Skin of body (tissue), 2 donors: ENCODE data around the gene TMEM258. TPM values are rescaled to one million over a fixed set of nuclear protein-coding genes. Genes with fewer than 3 reads are reported as not detected.

ENCODE experiments used
- DNase-seq: peaks from one replicate; lab custom pipeline; 2025; lab: John Stamatoyannopoulos, UW
- total RNA-seq: library from RNA; depleted of rRNA; stranded (reverse); fragments of >200 nt; gene quantifications from one replicate; pipeline ENCODE4 v1.2.3, GENCODE V29; 2014

TMEM258 gene
- total RNA-seq, 1 donor from 2014 or later = 83.5 TPM

DNA sequence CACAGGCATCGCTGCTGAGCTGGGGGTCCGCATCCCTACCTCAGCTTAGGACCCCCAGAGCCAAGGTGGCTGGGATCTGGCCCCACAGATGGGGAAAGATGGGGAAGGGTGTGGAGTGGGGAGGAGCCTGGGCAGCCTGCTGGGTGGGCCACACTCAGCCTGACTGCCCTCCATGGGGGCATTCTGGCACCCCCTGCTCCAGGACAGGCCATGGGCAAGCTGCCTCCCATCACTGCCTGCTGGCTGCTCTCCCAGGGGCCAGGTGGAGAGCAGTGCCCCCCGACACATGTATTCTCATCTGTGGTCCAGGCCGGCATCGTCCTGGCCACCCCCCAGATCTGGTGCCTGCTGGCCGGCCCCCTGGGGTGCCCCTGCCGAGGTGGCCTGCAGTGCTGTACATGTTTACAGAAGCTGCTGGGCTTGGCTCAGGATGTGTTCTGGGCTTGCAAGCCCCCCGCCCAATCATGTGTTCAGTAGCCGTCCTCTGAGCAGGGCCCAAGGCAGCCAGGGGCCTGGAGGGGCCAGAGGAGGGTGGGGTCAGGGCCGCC, 47.7 kb downstream of the TMEM258 start:
- no peak for DNase-seq

DNA sequence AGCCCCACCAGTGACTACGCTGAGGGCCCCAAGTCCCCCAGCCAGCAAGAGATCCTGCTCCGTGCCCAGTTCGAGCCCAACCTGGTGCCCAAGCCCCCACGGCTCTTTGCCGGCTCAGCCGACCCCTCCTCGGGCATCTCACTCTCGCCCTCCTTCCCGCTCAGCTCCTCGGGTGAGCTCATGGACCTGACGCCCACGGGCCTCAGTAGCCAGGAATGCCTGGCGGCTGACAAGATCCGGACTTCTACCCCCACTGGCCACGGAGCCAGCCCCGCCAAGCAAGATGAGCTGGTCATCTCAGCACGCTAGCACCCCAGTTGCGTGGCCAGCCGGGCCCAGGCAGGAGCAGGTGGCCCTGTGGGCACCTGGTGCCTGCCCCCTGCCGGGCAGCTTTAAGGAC, 48.2 kb downstream of the TMEM258 start:
- DNase-seq = no peak

DNA sequence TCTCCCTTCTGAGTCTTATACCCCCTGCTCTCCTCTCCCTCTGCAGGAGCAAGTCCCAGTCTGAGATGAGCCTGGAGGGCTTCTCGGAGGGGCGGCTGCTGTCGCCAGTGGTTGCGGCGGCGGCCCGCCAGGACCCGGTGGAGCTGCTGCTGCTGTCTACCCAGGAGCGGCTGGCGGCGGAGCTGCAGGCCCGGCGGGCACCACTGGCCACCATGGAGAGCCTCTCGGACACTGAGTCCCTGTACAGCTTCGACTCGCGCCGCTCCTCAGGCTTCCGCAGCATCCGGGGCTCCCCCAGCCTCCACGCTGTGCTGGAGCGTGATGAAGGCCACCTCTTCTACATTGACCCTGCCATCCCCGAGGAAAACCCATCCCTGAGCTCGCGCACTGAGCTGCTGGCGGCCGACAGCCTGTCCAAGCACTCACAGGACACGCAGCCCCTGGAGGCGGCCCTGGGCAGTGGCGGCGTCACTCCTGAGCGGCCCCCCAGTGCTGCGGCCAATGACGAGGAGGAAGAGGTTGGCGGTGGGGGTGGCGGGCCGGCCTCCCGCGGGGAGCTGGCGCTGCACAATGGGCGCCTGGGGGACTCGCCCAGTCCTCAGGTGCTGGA, 48.8 kb downstream of the TMEM258 start:
- no peak for DNase-seq

DNA sequence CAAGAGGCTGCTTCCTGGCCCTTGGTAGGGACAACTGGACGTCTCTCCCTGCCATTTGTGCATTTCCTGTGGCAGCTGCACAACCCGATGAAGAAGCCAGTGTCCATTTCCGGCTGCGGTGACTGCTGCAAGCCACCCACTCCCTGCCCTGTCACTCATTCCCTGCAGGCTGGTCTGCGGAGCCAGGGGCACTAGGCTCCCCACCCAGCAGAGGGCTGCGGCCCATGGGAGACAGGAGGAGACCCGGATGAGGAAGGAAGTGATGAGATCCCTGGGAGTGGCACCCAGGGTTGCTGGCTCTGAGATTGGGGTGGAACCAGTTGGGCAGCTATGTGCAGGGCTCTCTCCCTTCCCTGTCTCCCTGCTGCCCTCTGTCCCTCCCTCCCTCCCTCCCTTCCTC, 50.0 kb downstream of the TMEM258 start:
- DNase-seq = no peak

DNA sequence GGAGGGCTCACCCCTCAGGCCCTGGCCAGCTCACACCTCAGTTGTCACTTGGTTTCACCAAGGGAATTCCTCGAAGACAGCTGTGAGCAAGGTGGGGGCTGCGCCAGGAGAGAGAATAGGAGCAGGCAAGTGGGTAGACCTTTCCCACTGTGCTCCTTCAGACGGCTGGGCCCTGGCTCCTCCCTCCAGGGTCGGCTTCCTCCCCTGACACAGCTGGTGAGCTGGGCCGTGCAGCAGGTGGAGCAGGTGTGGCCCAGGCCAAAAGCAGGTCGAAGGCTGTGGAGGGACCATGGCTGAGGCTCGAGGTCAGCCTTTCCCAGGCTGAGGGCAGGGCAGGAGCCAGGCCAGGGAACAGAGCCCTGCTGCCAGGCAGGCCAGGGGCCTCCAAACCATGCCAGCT, 52.4 kb downstream of the TMEM258 start:
- DNase-seq = no peak

DNA sequence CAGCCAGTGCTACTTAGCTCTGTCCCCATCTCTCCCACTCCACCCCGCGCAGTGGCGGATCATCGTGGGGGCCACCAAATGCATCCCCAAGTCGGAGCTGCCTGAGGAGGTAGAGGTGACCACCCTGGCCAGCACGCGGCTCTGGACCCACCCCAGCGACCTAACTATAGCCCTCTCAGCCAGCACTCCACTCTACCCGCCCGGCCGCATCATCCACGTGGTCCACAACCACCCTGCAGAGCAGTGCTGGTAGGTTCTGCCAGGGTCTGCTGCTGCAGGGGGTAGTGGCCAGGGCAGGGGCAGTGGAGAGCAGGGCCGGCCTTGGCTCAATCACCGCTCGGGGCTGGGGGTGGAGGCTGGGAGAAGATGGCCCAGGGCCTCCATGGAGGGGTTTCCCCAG, 53.0 kb downstream of the TMEM258 start:
- no peak for DNase-seq

Other genes starting within 250 kb of the TMEM258 start
- 1.7 TPM for gene SYT7, start 211.5 kb downstream of the TMEM258 start, total RNA-seq
- gene DAGLA, start 112.2 kb downstream of the TMEM258 start, total RNA-seq = 1.1 TPM
- gene MYRF, start 40.0 kb downstream of the TMEM258 start, total RNA-seq = 0.30 TPM
- 12.0 TPM for gene FEN1, start 312 bp upstream of the TMEM258 start, total RNA-seq
- 34.8 TPM for gene FADS1, start 24.4 kb upstream of the TMEM258 start, total RNA-seq
- gene FADS2, start 35.7 kb upstream of the TMEM258 start, total RNA-seq = 32.0 TPM
- 24.8 TPM for gene FADS3, start 98.9 kb upstream of the TMEM258 start, total RNA-seq
- 11.1 TPM for gene RAB3IL1, start 125.0 kb upstream of the TMEM258 start, total RNA-seq
- 2.1 TPM for gene BEST1, start 157.8 kb upstream of the TMEM258 start, total RNA-seq
- gene FTH1, start 175.0 kb upstream of the TMEM258 start, total RNA-seq = 666 TPM